Skin epidermis (tissue), 12 donors: ENCODE data around the gene ULK3.
"Not testable (repeated sequence)": the region's sequence is repeated elsewhere in the genome, so short reads cannot be mapped to it uniquely, and the experiment has no call there.

Source experiments
- H3K27ac ChIP-seq, 21 experiments: fragments of 200-600 bp; sonication (generic) in 11 of 21; one replicate each; pipeline ENCODE4 v1.5.0; 2020; ENCODE audit warnings: mild to moderate bottlenecking in 3 of 21, inconsistent platforms in 2 of 21, moderate library complexity in 2 of 21
- H3K4me3 ChIP-seq, 7 experiments: fragments of 200-600 bp; sonication (generic) in 2 of 7; one replicate each; pipeline ENCODE4 v1.5.0; 2020; ENCODE audit warnings: inconsistent platforms in 2 of 7, mild to moderate bottlenecking in 2 of 7, moderate library complexity in 1 of 7

ULK3 gene

GRCh38 chr15:74842581-74843444, at the start of gene ULK3:
Gene ULK3 (minus strand): TSS chr15:74843156. CDS start chr15:74843105, 51 bp downstream.
- Histone ChIP-seq H3K4me3 (peak within 1 kb of the TSS; percentile 71 to 93 (median 83)), H3K27ac (peak within 1 kb of the TSS; percentile 52 to 96 (median 89))

GRCh38 chr15:74892313-74892712, 49.4 kb upstream of the ULK3 start:
- Histone ChIP-seq H3K27ac (peak overlapping the region in 2 of 21 experiments; percentile 24 to 75), H3K4me3 (no peak overlapping the region)

GRCh38 chr15:74891469-74891868, 48.5 kb upstream of the ULK3 start:
- Histone ChIP-seq H3K27ac (peak overlapping the region in 1 of 21 experiments; percentile 88), H3K4me3 (no peak overlapping the region)

GRCh38 chr15:74890665-74890960, 47.7 kb upstream of the ULK3 start:
- Histone ChIP-seq H3K27ac (peak overlapping the region in 16 of 21 experiments; percentile 7 to 90 (median 84)), H3K4me3 (peak overlapping the region; percentile 53 to 89 (median 60))

GRCh38 chr15:74889883-74890664, 47.1 kb upstream of the ULK3 start, which contains the start of gene MPI:
Gene MPI (plus strand): TSS chr15:74890042. CDS start chr15:74890074, 32 bp downstream.
- Histone ChIP-seq H3K27ac (peak within 1 kb of the TSS; percentile 7 to 90 (median 84)), H3K4me3 (peak within 1 kb of the TSS; percentile 53 to 89 (median 60))

- Histone ChIP-seq H3K4me3 (peak overlapping the region; percentile 53 to 89 (median 60)), H3K27ac (peak overlapping the region in 20 of 21 experiments; percentile 7 to 90 (median 84))
These were observed 46.5 kb upstream of the ULK3 start for GRCh38 chr15:74889390-74889882.

GRCh38 chr15:74888716-74889115, 45.8 kb upstream of the ULK3 start:
- Histone ChIP-seq H3K4me3 (no peak overlapping the region), H3K27ac (peak overlapping the region in 2 of 21 experiments; percentile 65 to 87)

GRCh38 chr15:74887537-74888193, 44.7 kb upstream of the ULK3 start:
- H3K4me3 ChIP-seq, H3K27ac ChIP-seq: not testable (repeated sequence)

- Histone ChIP-seq H3K4me3 (no peak overlapping the region), H3K27ac (peak overlapping the region in 1 of 21 experiments; percentile 23)
These were observed 42.5 kb upstream of the ULK3 start for GRCh38 chr15:74885461-74885860.

- peak overlapping the region in 1 of 21 experiments; percentile 68 for H3K27ac ChIP-seq
- H3K4me3 ChIP-seq = no peak overlapping the region
These were observed 41.7 kb upstream of the ULK3 start for GRCh38 chr15:74884428-74885223.

GRCh38 chr15:74882528-74882927, 39.6 kb upstream of the ULK3 start:
- Histone ChIP-seq H3K4me3 (no peak overlapping the region), H3K27ac (no peak overlapping the region)

GRCh38 chr15:74878273-74878672, 35.3 kb upstream of the ULK3 start:
- no peak overlapping the region for H3K27ac ChIP-seq
- no peak overlapping the region for H3K4me3 ChIP-seq

- Histone ChIP-seq H3K27ac (peak overlapping the region; percentile 80 to 98 (median 93)), H3K4me3 (peak overlapping the region; percentile 42 to 73 (median 62))
These were observed 30.9 kb upstream of the ULK3 start for GRCh38 chr15:74873756-74874424.

GRCh38 chr15:74873036-74873755, 30.2 kb upstream of the ULK3 start, which contains the start of gene SCAMP2:
Gene SCAMP2 (minus strand): TSS chr15:74873365. CDS start chr15:74873255, 110 bp downstream.
- Histone ChIP-seq H3K27ac (peak within 1 kb of the TSS; percentile 80 to 98 (median 93)), H3K4me3 (peak within 1 kb of the TSS; percentile 42 to 73 (median 62))

GRCh38 chr15:74872702-74873035, 29.7 kb upstream of the ULK3 start:
- Histone ChIP-seq H3K27ac (peak overlapping the region; percentile 80 to 98 (median 93)), H3K4me3 (peak overlapping the region; percentile 42 to 73 (median 62))

GRCh38 chr15:74870436-74871215, 27.7 kb upstream of the ULK3 start:
- H3K4me3 ChIP-seq = no peak overlapping the region

More at GRCh38 chr15:74870436-74871215, 27.7 kb upstream of the ULK3 start:
- H3K27ac ChIP-seq = peak overlapping the region in 20 of 21 experiments; percentile 12 to 98 (median 72)
